ENCODE measurements around the gene GUCY1A2.
"Not testable (repeated sequence)": the region's sequence is repeated elsewhere in the genome, so short reads cannot be mapped to it uniquely, and the experiment has no call there.

Gene GUCY1A2

DNA sequence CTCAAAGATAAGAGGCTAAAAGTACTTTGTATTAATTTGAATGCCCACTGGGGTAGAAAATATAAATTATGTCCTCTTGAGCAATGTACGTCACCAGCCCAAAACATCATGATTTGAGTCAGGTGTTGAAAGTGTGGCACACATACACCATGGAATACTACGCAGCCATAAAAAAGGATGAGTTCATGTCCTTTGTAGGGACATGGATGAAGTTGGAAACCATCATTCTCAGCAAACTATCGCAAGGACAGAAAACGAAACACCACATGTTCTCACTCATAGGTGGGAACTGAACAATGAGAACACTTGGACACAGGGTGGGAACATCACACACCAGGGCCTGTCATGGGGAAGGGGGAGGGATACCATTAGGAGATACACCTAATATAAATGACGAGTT is 134.6 kb downstream of the GUCY1A2 start:
- H3K9me3 ChIP-seq; H3K27me3 ChIP-seq (ENCODE audit: low read depth); DNase-seq (ENCODE audit: low spot score in 2 of 2); H3K36me3 ChIP-seq (replicated peaks); H3K4me1 ChIP-seq; H3K4me3 ChIP-seq; in situ Hi-C loops (cut with MboI; ENCODE audit: low sequenced_read_pairs): not testable (repeated sequence)

- H3K27me3 ChIP-seq (ENCODE audit: low read depth): no peaks in the 10 kb centered on the region
- in situ Hi-C loops (cut with MboI; ENCODE audit: low sequenced_read_pairs): no loop called here
- no peak for DNase-seq (ENCODE audit: low spot score in 2 of 2)
- H3K9me3 ChIP-seq: no peaks in the 10 kb centered on the region
- H3K36me3 ChIP-seq (replicated peaks): no peaks in the 10 kb centered on the region
- no peak overlapping the region for H3K4me3 ChIP-seq
- no peaks in the 10 kb centered on the region for H3K4me1 ChIP-seq
Measured at GRCh38 chr11:106879832-106880546, 138.3 kb downstream of the GUCY1A2 start.

DNA sequence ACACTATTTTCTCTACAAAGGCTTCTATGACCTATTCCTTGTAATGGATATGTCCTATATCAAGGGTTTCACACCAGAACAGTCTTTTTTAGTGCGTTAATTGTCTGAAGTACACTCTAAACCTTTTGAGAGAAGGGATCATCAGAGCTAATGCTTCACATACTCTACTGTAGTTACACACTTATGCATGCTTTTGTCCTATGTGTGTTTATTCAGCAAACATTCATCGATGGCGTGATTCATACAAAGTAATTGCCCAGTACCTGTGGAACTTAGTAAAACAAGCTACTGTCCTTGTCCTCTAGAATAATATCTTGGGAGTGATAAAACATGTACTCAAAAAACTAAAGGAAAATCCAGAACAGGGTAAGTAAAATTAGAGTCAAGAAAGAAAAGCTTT is 139.2 kb downstream of the GUCY1A2 start:
- Histone ChIP-seq H3K27me3 (ENCODE audit: low read depth) (no peaks in the 10 kb centered on the region), H3K36me3 (replicated peaks) (no peaks in the 10 kb centered on the region), H3K9me3 (no peaks in the 10 kb centered on the region), H3K4me3 (no peak overlapping the region), H3K4me1 (no peaks in the 10 kb centered on the region)
- in situ Hi-C loops (cut with MboI; ENCODE audit: low sequenced_read_pairs): no loop called here
- DNase-seq (ENCODE audit: low spot score in 2 of 2): no peak

DNA sequence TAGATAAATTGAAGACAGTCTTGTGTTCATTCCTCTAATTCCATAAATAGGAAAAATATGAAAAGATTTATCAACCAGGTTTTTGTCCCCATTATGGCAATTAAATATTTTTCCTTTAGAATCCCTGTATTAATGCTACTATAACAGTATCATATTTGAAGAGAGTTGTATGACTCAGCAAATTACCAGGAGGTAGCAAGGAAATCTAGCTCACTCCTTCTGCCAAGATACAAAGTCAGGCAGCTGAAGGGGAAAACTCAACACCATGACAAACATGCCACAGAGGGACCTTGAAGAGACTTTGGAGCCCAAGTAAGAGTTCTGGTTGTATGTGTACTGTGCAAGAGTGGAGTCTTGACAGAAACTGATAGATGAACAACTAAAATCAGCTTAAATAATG is 143.3 kb downstream of the GUCY1A2 start:
- Histone ChIP-seq H3K4me1 (no peaks in the 10 kb centered on the region), H3K4me3 (no peak overlapping the region), H3K9me3 (no peaks in the 10 kb centered on the region), H3K36me3 (replicated peaks) (no peaks in the 10 kb centered on the region), H3K27me3 (ENCODE audit: low read depth) (no peaks in the 10 kb centered on the region; the same call in 1 of the 2 replicates)
- DNase-seq (ENCODE audit: low spot score in 2 of 2): no peak
- in situ Hi-C loops (cut with MboI; ENCODE audit: low sequenced_read_pairs): no loop called here

DNA sequence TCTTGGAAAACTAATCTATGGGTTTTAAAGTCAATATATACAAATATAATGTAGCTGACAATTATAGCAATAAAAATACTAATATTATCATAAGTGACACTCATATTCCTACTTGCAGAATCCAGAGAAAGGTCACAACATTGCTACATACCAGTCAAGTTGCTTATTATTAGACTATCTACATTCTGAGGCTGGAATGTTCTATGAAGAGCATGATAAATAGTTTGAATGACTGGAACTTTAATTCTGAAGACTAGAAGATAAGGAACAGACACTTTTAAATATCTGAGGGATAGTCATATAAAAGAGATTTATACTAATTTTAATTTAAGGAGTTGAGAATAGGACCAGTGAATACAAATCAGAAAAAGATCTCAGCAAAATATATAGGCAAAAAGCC is 146.0 kb downstream of the GUCY1A2 start:
- DNase-seq (ENCODE audit: low spot score in 2 of 2): no peak
- in situ Hi-C loops (cut with MboI; ENCODE audit: low sequenced_read_pairs): no loop called here
- Histone ChIP-seq H3K4me3 (no peak overlapping the region), H3K36me3 (replicated peaks) (no peaks in the 10 kb centered on the region), H3K4me1 (no peaks in the 10 kb centered on the region), H3K9me3 (no peaks in the 10 kb centered on the region), H3K27me3 (ENCODE audit: low read depth) (no peaks in the 10 kb centered on the region; the same call in 1 of the 2 replicates)

DNA sequence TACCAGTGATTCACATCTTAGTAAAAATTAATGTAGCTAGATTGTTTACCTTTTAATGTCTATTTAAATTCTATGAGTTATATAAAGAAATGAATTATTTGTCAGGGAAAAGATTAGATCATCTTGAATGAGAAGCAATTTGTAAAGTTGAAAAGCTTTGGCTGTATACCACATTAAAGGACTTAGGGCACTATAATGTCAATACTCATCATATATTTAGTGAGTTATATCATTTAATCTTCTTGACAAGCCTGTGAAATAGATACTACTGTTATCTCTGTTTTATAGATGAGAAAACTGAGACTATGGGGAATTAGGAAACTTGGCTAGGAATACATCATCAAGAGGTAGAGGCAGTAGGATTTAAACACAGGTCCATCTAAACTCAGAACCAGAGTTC is 160.1 kb downstream of the GUCY1A2 start:
- no peak for DNase-seq (ENCODE audit: low spot score in 2 of 2)
- H3K36me3 ChIP-seq (replicated peaks): no peaks in the 10 kb centered on the region
- H3K4me1 ChIP-seq: no peaks in the 10 kb centered on the region
- H3K4me3 ChIP-seq: no peak overlapping the region
- in situ Hi-C loops (cut with MboI; ENCODE audit: low sequenced_read_pairs): no loop called here
- no peaks in the 10 kb centered on the region for H3K9me3 ChIP-seq
- H3K27me3 ChIP-seq (ENCODE audit: low read depth): no peaks in the 10 kb centered on the region

DNA sequence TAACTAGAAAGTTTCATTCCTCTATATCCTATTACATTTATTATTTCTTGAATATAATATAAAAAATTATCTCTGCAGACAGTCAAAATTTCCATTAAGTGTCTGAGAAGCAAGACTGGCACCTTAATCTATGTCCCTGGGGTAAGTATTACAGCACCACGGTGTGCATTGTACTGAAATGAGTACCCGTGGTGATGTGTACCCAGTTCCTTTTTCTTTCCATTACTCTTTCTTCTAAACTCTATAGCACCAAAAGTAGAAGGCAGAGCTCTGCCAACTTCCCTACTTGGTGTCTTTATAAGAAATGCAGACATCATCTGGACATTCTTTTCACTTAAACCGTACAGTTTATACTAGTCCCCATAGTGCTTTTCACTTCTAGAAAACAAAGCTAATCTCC is 161.7 kb downstream of the GUCY1A2 start:
- no peak for DNase-seq (ENCODE audit: low spot score in 2 of 2)
- no peaks in the 10 kb centered on the region for H3K27me3 ChIP-seq (ENCODE audit: low read depth)
- no peaks in the 10 kb centered on the region for H3K36me3 ChIP-seq (replicated peaks)
- H3K4me1 ChIP-seq: no peaks in the 10 kb centered on the region
- H3K9me3 ChIP-seq: no peaks in the 10 kb centered on the region
- in situ Hi-C loops (cut with MboI; ENCODE audit: low sequenced_read_pairs): no loop called here
- H3K4me3 ChIP-seq: no peak overlapping the region

DNA sequence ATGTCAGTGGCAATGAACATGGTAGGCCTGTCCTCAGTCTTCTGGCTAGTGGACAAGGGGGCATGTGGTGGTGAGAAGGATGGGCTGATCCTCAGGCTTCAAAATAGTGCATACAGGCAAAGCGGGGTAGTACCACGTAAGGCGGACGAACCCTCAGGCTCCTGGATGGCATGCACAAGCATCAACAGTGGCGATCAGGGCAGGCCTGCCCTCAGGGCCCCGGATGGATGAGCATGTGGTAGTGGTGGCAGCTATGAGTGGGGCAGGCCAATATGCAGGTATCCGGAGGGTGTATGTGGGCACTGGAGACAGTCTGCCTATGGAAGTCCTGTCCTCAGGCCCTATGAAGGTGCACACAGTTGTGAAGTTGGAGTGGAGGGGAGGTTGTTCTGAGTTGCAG is 163.8 kb downstream of the GUCY1A2 start:
- no peak for DNase-seq (ENCODE audit: low spot score in 2 of 2)
- Histone ChIP-seq H3K4me3 (no peak overlapping the region), H3K27me3 (ENCODE audit: low read depth) (0 out of 2 replicates have a peak, but pooled peaks cover 3% of the 10 kb centered on the region), H3K9me3 (no peaks in the 10 kb centered on the region), H3K4me1 (no peaks in the 10 kb centered on the region; the same call in 1 of the 2 replicates), H3K36me3 (replicated peaks) (no peaks in the 10 kb centered on the region)
- in situ Hi-C loops (cut with MboI; ENCODE audit: low sequenced_read_pairs): no loop called here

DNA sequence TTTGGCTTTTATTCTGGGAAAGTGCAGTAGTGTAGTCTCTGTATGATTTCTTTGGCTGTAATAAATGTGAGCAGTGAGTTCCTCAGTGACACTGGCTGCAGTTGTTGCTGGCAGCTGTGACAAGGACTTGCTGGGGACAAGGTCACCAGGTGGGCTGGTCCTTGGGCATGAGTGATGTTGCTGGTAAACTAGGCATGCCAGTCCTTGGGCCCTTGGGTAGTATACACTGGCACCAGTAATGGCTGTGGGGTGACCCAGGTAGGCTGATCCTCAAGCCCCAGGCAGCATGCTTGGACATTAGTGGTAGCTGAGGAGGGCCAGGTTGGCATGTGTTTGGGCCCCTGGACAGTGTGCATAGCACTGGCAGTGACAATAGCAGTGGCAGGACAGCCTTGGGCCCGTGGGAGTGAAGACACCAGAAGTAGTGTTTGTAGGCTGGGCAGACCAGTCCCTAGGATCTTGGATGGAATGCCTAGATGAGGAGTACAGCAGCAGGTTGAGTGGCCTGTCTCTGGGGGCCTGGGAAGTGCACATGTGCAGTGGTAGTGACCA is 164.3 kb downstream of the GUCY1A2 start:
- Histone ChIP-seq H3K36me3 (replicated peaks) (no peaks in the 10 kb centered on the region), H3K9me3 (no peaks in the 10 kb centered on the region), H3K4me3 (no peak overlapping the region), H3K4me1 (no peaks in the 10 kb centered on the region; the same call in 1 of the 2 replicates), H3K27me3 (ENCODE audit: low read depth) (0 out of 2 replicates have a peak, but pooled peaks cover 3% of the 10 kb centered on the region)
- in situ Hi-C loops (cut with MboI; ENCODE audit: low sequenced_read_pairs): no loop called here
- no peak for DNase-seq (ENCODE audit: low spot score in 2 of 2)

DNA sequence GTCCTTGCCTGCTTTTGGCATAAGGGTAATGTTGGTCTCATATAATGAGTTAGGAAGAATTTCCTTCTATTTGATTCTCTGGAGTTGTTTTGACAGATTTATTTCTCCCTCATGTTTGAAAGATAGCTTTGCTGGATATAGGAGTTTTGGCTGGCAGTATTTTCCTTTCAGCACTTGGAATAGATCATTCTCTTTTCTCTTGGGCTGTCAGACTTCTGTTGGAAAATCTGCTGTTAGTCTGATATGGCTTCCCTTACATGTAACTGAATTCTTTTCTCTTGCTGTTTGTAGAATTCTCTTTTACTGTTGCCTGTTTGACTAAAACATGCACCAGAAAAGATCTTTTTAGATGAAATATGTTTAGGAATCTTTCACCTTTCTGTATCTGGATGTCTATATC is 165.5 kb downstream of the GUCY1A2 start:
- Histone ChIP-seq H3K27me3 (ENCODE audit: low read depth) (0 out of 2 replicates have a peak, but pooled peaks cover 3% of the 10 kb centered on the region), H3K9me3 (no peaks in the 10 kb centered on the region), H3K4me3 (no peak overlapping the region), H3K4me1 (no peaks in the 10 kb centered on the region; the same call in 1 of the 2 replicates), H3K36me3 (replicated peaks) (no peaks in the 10 kb centered on the region)
- DNase-seq (ENCODE audit: low spot score in 2 of 2): no peak
- in situ Hi-C loops (cut with MboI; ENCODE audit: low sequenced_read_pairs): no loop called here

- in situ Hi-C loops (cut with MboI; ENCODE audit: low sequenced_read_pairs): no loop called here
- Histone ChIP-seq H3K36me3 (replicated peaks) (no peaks in the 10 kb centered on the region), H3K4me3 (no peak overlapping the region), H3K27me3 (ENCODE audit: low read depth) (0 out of 2 replicates have a peak, but pooled peaks cover 3% of the 10 kb centered on the region), H3K4me1 (no peaks in the 10 kb centered on the region; the same call in 1 of the 2 replicates), H3K9me3 (no peaks in the 10 kb centered on the region)
- no peak for DNase-seq (ENCODE audit: low spot score in 2 of 2)
Measured at GRCh38 chr11:106848526-106848925, 169.8 kb downstream of the GUCY1A2 start.

DNA sequence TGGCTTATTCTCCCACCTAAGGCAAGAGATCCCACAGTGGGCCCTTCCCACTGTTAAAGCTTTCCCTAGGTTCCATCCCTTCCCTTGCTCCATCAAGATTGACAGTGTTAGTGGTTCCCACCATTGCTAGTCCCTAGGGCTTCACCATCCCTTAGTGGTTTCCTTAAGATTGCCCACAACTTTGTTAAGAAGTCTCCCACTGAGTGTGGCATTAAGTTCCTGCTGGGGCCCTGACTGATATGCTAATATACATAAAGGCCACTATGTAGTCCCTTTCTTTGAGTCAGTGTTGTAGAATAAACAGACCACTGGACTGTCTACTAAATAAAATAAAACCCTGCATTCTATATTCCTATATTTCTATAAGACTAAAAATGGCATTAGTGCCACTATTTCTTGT is 176.1 kb downstream of the GUCY1A2 start:
- no peak overlapping the region for H3K4me3 ChIP-seq
- no peaks in the 10 kb centered on the region for H3K27me3 ChIP-seq (ENCODE audit: low read depth)
- H3K36me3 ChIP-seq (replicated peaks): no peaks in the 10 kb centered on the region
- no peak for DNase-seq (ENCODE audit: low spot score in 2 of 2)
- in situ Hi-C loops (cut with MboI; ENCODE audit: low sequenced_read_pairs): no loop called here
- no peaks in the 10 kb centered on the region for H3K4me1 ChIP-seq
- no peaks in the 10 kb centered on the region for H3K9me3 ChIP-seq

- Histone ChIP-seq H3K4me1 (no peaks in the 10 kb centered on the region), H3K9me3 (no peaks in the 10 kb centered on the region), H3K4me3 (no peak overlapping the region), H3K27me3 (ENCODE audit: low read depth) (no peaks in the 10 kb centered on the region), H3K36me3 (replicated peaks) (no peaks in the 10 kb centered on the region)
- DNase-seq (ENCODE audit: low spot score in 2 of 2): no peak
- in situ Hi-C loops (cut with MboI; ENCODE audit: low sequenced_read_pairs): no loop called here
Measured at GRCh38 chr11:106840947-106841346, 177.3 kb downstream of the GUCY1A2 start.

GRCh38 chr11:106840146-106840545 is 178.1 kb downstream of the GUCY1A2 start:
- DNase-seq (ENCODE audit: low spot score in 2 of 2): no peak
- Histone ChIP-seq H3K36me3 (replicated peaks) (no peaks in the 10 kb centered on the region), H3K9me3 (no peaks in the 10 kb centered on the region), H3K4me3 (no peak overlapping the region), H3K27me3 (ENCODE audit: low read depth) (no peaks in the 10 kb centered on the region), H3K4me1 (no peaks in the 10 kb centered on the region)
- in situ Hi-C loops (cut with MboI; ENCODE audit: low sequenced_read_pairs): no loop called here
